OCI-LY1 (cell line): ENCODE measurements around the gene TMEM62.

Source experiments
- H2AFZ ChIP-seq: fragments of 200-600 bp; sonication (generic), shearing (Covaris generic); 2 replicates; pipeline ENCODE4 v1.6.0; 2014; ENCODE audit warnings: antibody characterized with exemption, mild to moderate bottlenecking, low read length
- H3F3A ChIP-seq: fragments of 200-600 bp; sonication (generic), shearing (Covaris generic); 2 replicates; pipeline ENCODE4 v1.6.0; 2014; ENCODE audit warnings: mild to moderate bottlenecking, antibody characterized with exemption, low read length, moderate library complexity; ENCODE audit not compliant: insufficient read depth
- H3K27ac ChIP-seq: fragments of 200-600 bp; sonication (generic); 2 replicates; pipeline ENCODE4 v1.5.1; 2014; ENCODE audit warnings: low read length, mixed run types, mild to moderate bottlenecking, low read depth; ENCODE audit not compliant: poor library complexity, severe bottlenecking
- H3K27me3 ChIP-seq: fragments of 200-600 bp; sonication (generic); 2 replicates; pipeline ENCODE4 v1.6.0; 2014; ENCODE audit warnings: antibody characterized with exemption, mild to moderate bottlenecking, low read length, moderate library complexity; ENCODE audit not compliant: insufficient read depth
- H3K36me3 ChIP-seq: fragments of 200-600 bp; sonication (generic); 2 replicates; pipeline ENCODE4 v1.6.1; 2014; ENCODE audit warnings: mild to moderate bottlenecking, antibody characterized with exemption, low read length, moderate library complexity, mixed read lengths; ENCODE audit not compliant: insufficient read depth
- H3K4me1 ChIP-seq: fragments of 200-600 bp; sonication (generic); 2 replicates; pipeline ENCODE4 v1.5.1; 2014; ENCODE audit warnings: mild to moderate bottlenecking, low read length, moderate library complexity; ENCODE audit not compliant: insufficient read depth, severe bottlenecking
- H3K4me2 ChIP-seq: fragments of 200-600 bp; sonication (generic), shearing (Covaris generic); 2 replicates; pipeline ENCODE4 v1.6.1; 2014; ENCODE audit warnings: low read length
- H3K4me3 ChIP-seq: fragments of 200-600 bp; sonication (generic); 2 replicates; pipeline ENCODE4 v1.5.1; 2014; ENCODE audit warnings: low read length, low read depth, mild to moderate bottlenecking, mixed read lengths; ENCODE audit not compliant: poor library complexity, severe bottlenecking
- H3K79me2 ChIP-seq: fragments of 200-600 bp; shearing (Covaris generic); 2 replicates; pipeline ENCODE4 v1.6.1; 2016; ENCODE audit warnings: mixed run types, low read length, mixed read lengths; ENCODE audit not compliant: insufficient read depth
- H3K9ac ChIP-seq: fragments of 200-600 bp; sonication (generic), shearing (Covaris generic); 2 replicates; pipeline ENCODE4 v1.6.1; 2014; ENCODE audit warnings: mild to moderate bottlenecking, low read length, mixed read lengths
- H3K9me2 ChIP-seq: fragments of 200-600 bp; sonication (generic), shearing (Covaris generic); 2 replicates; pipeline ENCODE4 v1.6.1; 2014; ENCODE audit warnings: low read depth, mild to moderate bottlenecking, low read length, mixed read lengths
- H3K9me3 ChIP-seq: fragments of 200-600 bp; shearing (Covaris generic); 2 replicates; pipeline ENCODE4 v1.6.1; 2014; ENCODE audit warnings: low read length, mixed read lengths
- H4K20me1 ChIP-seq: fragments of 200-600 bp; sonication (generic), shearing (Covaris generic); 2 replicates; pipeline ENCODE4 v1.6.0; 2016; ENCODE audit warnings: mild to moderate bottlenecking, low read length; ENCODE audit not compliant: insufficient read depth
- EZH2 ChIP-seq: fragments of 200-600 bp; sonication (generic), shearing (Covaris generic); IDR thresholded peaks from 2 replicates; pipeline ENCODE4 v1.8.0; 2017; ENCODE audit warnings: borderline replicate concordance, mixed run types, mild to moderate bottlenecking, antibody characterized with exemption, low read length, moderate library complexity, mixed read lengths
- TF ChIP-seq, protein P1 (sequence below): fragments of 200-600 bp; sonication (generic), shearing (Covaris generic); IDR thresholded peaks from 2 replicates; pipeline ENCODE4 v1.5.1; 2017; ENCODE audit warnings: mild to moderate bottlenecking, antibody characterized with exemption, low read length, moderate library complexity, mixed read lengths

The TMEM62 gene

DNA sequence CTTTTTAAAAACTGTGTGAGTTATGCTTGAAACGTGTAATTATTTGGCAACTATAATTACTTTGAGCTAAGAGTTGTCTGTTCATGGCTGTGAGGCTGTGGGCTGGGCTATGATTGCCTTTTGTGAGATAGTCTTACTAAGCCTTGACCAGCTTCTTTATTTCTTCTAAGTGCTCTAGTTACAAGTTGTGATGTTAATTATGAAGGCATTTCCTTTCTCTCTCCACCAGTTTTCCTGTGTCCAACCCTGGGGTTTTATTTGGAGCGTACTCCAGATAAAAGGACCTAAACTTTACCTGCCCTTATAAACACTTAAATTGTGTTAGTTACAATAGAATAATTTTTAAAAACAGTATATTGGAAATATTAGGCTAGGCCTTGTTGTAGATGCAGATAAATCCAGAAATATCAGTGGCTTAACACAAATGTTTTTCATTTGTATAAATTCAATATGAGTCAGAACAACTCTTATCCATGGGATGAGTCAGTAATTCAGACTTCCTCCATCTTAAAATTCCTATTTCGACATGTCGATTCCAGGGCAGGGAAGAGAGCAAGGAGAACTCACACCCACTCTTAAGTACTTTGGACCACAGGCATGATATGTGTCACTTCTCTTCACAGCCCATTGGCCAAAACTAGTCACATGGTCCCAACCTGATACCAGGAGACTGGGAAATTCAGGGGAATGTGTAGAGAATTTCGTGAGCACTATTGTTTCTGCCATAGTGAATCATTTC lies 17.0 kb downstream of the TMEM62 start:
- Histone ChIP-seq H3K9ac (no peak overlapping the region), H2AFZ (no peak overlapping the region), H3K4me1 (no peaks in the 10 kb centered on the region), H3K27ac (no peak overlapping the region), H3K79me2 (no peaks in the 10 kb centered on the region), H3K9me3 (no peaks in the 10 kb centered on the region), H3K36me3 (peaks cover 95% of the 10 kb centered on the region), H3K4me2 (no peak overlapping the region), H3K4me3 (no peak overlapping the region), H3F3A (no peaks in the 10 kb centered on the region), H4K20me1 (no peaks in the 10 kb centered on the region), H3K9me2 (no peaks in the 10 kb centered on the region), H3K27me3 (no peaks in the 10 kb centered on the region)
- TF ChIP-seq, protein P1, sequence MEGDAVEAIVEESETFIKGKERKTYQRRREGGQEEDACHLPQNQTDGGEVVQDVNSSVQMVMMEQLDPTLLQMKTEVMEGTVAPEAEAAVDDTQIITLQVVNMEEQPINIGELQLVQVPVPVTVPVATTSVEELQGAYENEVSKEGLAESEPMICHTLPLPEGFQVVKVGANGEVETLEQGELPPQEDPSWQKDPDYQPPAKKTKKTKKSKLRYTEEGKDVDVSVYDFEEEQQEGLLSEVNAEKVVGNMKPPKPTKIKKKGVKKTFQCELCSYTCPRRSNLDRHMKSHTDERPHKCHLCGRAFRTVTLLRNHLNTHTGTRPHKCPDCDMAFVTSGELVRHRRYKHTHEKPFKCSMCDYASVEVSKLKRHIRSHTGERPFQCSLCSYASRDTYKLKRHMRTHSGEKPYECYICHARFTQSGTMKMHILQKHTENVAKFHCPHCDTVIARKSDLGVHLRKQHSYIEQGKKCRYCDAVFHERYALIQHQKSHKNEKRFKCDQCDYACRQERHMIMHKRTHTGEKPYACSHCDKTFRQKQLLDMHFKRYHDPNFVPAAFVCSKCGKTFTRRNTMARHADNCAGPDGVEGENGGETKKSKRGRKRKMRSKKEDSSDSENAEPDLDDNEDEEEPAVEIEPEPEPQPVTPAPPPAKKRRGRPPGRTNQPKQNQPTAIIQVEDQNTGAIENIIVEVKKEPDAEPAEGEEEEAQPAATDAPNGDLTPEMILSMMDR: no peak
- TF ChIP-seq EZH2: no peak

DNA sequence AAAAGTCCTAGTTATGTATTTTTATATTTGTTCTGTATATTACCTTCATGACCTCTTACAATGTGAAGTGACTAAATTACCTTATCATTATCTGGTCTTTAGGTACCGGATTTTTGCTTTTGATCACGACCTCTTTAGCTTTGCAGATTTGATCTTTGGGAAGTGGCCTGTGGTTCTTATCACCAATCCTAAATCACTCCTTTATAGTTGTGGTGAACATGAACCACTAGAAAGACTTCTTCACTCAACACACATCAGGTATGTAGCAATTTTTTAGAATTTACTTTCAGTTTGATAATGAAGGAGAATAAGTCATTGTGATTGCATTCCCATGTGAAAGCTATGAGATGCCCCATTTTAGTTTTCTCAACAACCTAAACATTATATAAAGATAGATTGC lies 18.3 kb downstream of the TMEM62 start:
- Histone ChIP-seq H3F3A (no peaks in the 10 kb centered on the region), H3K36me3 (peaks cover 94% of the 10 kb centered on the region), H2AFZ (no peak overlapping the region), H3K9me3 (no peaks in the 10 kb centered on the region), H3K9ac (no peak overlapping the region), H4K20me1 (no peaks in the 10 kb centered on the region), H3K4me1 (no peaks in the 10 kb centered on the region), H3K79me2 (no peaks in the 10 kb centered on the region), H3K4me2 (no peak overlapping the region), H3K9me2 (no peaks in the 10 kb centered on the region), H3K27me3 (no peaks in the 10 kb centered on the region), H3K27ac (no peak overlapping the region), H3K4me3 (no peak overlapping the region)
- TF ChIP-seq, protein P1: no peak
- TF ChIP-seq EZH2: no peak

DNA sequence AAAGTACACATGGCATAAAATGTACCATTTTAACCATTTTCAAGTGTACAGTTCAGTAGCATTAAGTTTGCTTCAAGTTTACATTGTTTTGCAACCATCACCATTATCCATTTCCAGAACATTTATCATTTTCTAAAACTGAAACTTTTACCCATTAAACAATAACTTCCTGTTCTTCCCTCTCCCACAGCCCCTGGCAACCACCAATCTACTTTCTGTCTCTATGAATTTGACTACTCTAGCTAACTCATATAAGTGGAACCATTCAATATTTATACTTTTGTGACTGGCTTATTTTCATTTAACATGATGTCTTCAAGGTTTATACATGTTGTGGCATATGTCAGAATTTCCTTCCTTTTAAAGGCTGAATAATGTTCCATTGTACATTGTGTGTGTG lies 19.9 kb downstream of the TMEM62 start:
- Histone ChIP-seq H3K36me3 (peaks cover 93% of the 10 kb centered on the region), H3K27ac (no peak overlapping the region), H3K9me2 (no peaks in the 10 kb centered on the region), H3K4me3 (no peak overlapping the region), H2AFZ (no peak overlapping the region), H4K20me1 (no peaks in the 10 kb centered on the region), H3K9ac (no peak overlapping the region), H3K4me2 (no peak overlapping the region), H3K9me3 (no peaks in the 10 kb centered on the region), H3K79me2 (no peaks in the 10 kb centered on the region), H3K27me3 (no peaks in the 10 kb centered on the region), H3F3A (no peaks in the 10 kb centered on the region), H3K4me1 (no peaks in the 10 kb centered on the region)
- no peak for TF ChIP-seq EZH2
- TF ChIP-seq, protein P1: no peak
